Tibial nerve (tissue), 4 donors: ENCODE measurements around the gene DPP3.

Experiments
- CTCF ChIP-seq, 5 experiments: fragments of 200-600 bp in 3 of 5; fragments of 450-650 bp in 2 of 5; sonication (generic) in 3 of 5; IDR thresholded peaks; one replicate each; pipeline ENCODE4 v1.5.1; 2016 to 2019; ENCODE audit warnings: antibody characterized with exemption in 5 of 5, mild to moderate bottlenecking in 3 of 5, moderate library complexity in 2 of 5
- EP300 ChIP-seq, 2 donors: sonication (generic); formaldehyde crosslinking; IDR thresholded peaks; one replicate each; pipeline ENCODE4 v1.6.1; 2017; ENCODE audit warnings: antibody characterized with exemption in 2 of 2, mild to moderate bottlenecking in 1 of 2
- POLR2A ChIP-seq, 2 donors: fragments of 450-650 bp; IDR thresholded peaks; one replicate each; pipeline ENCODE4 v1.6.1; 2017; ENCODE audit warnings: antibody characterized with exemption in 2 of 2, mild to moderate bottlenecking in 2 of 2, moderate library complexity in 2 of 2

DNA sequence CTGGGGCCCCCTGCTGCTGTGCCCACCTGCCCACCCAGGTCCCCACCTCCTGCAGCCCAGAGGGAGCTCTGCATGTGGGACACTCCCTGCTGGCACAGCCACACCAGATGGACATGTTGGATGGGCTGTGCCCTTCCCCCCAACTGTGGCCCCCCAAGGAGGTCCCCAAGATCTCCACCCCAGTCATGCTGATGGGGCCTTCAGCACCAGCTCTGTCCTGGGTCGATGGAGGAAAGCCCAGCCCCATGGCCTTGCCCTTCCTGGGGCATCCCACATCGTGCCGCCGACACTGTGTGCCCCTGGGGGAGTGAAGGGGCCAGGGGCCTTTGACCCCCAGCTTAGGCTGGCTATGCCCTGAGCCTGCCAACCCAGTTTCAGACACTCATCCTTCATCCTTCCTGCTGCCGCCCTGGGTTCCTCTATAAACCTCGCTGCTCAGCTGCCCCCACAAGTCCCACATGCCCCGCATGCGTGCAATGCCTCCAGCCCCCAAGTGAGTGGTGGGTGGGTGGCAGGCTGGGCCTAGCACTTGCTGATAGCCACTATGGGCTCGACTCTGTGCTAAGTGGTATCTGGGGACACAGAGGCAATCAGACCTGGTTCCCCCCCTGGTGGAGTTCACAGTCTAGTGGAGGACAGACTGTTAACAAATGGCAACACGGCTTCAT lies 3.9 kb upstream of the DPP3 start:
- TF ChIP-seq CTCF (IDR thresholded peaks at IDR 0.05) = no peak
- no peak for TF ChIP-seq POLR2A (IDR thresholded peaks at IDR 0.05)
- TF ChIP-seq EP300 (IDR thresholded peaks at IDR 0.05) = no peak
